HG03460 (cell line): ENCODE data around the gene DSCAM.
"Not testable (repeated sequence)": the region's sequence is repeated elsewhere in the genome, so short reads cannot be mapped to it uniquely, and the experiment has no call there.

Experiments
- ATAC-seq: cut with Tn5 transposase; IDR thresholded peaks from one replicate; pipeline ENCODE4 v1.9.1; 2021; ENCODE audit not compliant: unreplicated experiment

The DSCAM gene, protein sequence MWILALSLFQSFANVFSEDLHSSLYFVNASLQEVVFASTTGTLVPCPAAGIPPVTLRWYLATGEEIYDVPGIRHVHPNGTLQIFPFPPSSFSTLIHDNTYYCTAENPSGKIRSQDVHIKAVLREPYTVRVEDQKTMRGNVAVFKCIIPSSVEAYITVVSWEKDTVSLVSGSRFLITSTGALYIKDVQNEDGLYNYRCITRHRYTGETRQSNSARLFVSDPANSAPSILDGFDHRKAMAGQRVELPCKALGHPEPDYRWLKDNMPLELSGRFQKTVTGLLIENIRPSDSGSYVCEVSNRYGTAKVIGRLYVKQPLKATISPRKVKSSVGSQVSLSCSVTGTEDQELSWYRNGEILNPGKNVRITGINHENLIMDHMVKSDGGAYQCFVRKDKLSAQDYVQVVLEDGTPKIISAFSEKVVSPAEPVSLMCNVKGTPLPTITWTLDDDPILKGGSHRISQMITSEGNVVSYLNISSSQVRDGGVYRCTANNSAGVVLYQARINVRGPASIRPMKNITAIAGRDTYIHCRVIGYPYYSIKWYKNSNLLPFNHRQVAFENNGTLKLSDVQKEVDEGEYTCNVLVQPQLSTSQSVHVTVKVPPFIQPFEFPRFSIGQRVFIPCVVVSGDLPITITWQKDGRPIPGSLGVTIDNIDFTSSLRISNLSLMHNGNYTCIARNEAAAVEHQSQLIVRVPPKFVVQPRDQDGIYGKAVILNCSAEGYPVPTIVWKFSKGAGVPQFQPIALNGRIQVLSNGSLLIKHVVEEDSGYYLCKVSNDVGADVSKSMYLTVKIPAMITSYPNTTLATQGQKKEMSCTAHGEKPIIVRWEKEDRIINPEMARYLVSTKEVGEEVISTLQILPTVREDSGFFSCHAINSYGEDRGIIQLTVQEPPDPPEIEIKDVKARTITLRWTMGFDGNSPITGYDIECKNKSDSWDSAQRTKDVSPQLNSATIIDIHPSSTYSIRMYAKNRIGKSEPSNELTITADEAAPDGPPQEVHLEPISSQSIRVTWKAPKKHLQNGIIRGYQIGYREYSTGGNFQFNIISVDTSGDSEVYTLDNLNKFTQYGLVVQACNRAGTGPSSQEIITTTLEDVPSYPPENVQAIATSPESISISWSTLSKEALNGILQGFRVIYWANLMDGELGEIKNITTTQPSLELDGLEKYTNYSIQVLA (N-terminal part only)

DNA sequence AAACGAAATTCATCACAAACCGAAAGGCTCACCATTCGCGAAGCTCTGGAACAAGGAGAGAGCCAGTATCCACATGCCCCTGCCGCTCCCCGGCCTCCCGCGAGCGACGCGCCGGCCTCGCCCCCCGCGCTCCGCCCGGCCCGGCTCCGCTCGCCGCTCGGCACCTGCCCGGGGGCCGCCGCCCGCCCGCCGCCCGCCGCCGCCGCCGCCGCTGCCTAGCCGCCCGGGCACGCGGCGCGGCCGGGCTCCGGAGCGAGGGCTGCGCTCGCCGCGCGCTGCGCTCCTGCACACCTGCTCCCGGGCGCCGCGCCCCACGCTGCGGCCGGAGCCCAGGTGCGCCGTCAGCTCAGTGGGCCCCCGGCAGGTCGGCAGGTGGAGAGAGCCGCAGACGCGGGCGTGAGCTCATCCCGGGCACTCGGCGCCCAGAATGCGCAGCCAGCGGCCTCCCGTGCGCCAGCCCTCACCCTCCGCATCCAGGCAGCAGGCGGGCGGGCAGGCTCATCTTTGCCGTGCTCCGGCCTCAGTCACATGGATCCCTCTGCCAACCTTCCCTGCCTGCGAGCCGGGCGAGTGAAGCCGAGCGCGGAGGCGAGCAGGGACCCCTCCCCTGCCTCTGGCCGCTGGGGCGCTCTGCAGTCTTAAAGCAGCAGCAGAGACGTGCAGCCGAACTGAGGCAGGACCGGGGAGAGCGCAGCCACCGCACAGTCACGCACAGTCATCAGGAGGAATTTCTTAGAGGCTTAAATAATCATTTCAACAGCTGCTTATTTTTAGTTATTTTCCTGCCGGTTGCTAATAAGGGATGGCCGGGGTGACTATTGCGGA lies at the start of gene DSCAM:
DSCAM (minus strand) TSS at position 572 of the 825 bp plus-strand sequence; CDS start at position 75, 497 bp downstream.
- no peak for ATAC-seq

DNA sequence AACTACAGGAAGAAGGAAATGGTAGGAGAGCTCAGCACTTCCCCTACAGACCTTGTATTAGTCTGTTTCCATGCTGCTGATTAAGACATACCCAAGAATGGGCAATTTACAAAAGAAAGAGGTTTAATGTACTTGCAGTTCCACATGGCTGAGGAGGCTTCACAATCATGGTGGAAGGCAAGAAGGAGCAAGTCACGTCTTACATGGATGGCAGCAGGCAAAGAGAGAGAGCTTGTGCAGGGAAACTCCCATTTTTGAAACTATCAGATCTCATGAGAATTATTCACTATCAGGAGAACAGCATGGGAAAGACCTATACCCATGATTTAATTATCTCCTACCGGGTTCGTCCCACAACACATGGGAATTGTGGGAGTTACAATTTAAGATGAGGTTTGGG lies 48.7 kb upstream of the DSCAM start:
- not testable (repeated sequence) for ATAC-seq

DNA sequence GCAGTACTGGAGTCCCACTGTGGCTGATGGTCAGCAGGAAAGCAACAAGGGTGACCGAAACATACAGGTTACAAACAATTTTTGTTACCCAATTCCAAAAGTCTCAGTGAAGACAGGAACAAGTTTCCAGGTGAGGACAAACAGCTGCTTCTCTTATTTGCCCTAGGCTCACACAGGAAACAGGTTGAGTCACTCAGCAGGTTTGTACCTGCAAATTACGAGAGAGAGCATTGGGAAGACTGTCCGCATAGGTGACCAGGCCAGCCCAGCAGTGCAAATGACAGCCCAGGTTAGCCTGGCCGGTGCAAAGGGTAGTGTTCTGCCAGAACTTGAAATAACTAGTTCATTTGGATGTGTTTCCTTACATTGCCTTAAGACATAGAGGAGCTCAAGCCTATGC lies 40.0 kb upstream of the DSCAM start:
- ATAC-seq: no peak

DNA sequence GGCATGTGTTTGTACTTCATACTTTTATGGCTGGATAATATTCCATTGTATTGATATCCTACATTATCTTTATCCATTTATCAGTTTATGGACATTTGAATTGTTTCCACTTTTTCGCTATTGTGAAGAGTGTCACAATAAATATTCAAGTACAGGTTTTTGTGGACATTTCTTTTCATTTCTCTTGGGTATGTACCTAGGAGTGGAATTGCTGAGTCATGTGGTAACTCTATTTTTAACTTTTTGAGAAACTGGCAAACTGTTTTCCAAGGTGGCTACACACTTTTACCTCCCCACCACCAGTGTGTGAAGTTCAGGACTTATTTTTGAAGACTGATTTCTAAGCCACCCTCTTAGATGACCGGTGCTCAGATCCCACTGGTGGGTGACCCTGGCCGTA lies 39.0 kb upstream of the DSCAM start:
- ATAC-seq: no peak

DNA sequence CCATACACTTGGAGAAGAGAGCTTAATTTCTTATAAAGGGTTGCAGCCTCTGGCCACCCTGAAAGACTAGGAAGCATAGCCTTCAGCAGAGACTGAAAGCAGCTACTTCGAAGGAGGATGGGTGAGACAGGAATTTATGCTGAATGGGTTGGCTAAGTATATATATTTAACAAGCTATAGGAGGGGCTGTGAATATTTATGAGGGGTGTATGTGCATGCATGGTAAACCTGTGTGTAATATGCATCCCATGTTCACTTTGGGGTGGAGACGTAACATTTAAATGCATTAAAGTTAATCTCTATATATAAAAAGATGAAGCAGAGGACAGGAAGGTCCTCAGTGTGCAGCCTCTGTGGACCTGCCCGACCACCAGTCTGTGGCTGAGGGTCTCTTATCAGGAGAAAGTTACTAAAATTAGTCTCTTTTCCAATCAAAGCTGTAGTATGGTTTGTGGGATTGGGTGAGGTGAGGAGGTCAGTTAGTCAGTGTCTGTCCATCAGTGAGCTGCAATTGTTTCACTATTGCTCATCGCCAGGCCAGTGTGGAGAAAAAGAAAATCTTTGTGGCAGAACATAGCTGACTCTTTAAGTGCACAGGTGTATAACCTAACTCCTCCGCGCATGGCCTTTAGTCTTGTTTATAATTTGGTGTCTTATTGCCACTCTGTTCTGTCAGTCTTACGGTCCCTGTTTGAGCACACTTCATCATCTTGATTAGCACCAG lies 35.4 kb upstream of the DSCAM start:
- no peak for ATAC-seq

DNA sequence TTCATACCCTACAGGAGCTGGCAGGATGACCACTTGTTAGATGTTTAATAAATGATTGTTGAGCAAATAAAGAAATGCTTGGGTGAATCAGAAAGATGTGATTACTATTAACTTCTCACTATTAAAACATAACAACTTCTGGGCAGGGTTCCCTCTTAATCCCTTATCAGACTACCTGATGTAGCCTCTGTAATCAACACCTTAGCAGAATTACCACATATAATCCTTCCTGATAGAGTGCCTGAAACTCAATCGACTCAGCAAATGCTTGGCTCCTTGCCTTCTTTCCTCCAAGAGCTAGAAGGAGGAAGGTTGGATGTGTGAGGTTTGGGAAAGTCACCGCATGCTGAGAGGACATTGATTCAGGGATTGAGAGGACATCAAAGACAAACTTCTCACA lies 34.8 kb upstream of the DSCAM start:
- ATAC-seq: no peak

DNA sequence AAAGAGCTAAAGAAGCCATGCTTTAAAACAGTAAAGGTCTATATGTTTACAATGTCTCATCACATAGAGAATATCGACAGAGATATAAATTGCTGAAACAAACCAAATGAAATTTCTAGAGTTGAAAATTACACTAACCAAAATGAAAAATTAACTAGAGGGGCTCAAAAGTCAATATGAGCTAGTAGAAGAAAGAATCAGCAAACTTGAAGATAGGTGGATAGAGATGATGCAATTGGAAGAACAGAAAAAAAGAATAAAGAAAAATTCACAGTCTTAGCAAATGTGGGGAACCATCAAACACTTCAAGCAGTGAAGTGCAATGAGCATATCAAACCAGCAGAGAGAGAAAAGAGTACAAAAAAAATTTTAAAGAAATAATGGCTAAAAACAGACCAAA lies 24.1 kb upstream of the DSCAM start:
- no peak for ATAC-seq

DNA sequence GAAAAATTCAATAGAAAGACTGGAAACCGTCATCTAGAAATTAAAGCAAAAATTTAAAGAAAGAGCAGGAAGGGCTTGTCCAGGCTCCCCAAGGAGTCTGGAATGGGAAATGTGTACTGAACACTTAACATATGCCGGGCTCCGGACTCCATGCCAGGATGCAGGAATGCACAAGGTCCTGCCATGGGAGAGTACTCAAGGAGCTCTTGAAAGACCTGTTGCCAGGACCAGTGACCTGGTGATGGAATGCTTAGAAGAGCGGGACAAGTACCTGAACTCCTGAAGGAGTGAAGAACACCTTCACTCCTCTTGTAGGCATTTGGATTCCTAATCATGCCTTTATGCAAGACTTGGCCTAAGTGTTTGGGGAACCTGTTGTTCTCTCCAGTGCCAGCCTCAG lies 16.9 kb upstream of the DSCAM start:
- no peak for ATAC-seq

DNA sequence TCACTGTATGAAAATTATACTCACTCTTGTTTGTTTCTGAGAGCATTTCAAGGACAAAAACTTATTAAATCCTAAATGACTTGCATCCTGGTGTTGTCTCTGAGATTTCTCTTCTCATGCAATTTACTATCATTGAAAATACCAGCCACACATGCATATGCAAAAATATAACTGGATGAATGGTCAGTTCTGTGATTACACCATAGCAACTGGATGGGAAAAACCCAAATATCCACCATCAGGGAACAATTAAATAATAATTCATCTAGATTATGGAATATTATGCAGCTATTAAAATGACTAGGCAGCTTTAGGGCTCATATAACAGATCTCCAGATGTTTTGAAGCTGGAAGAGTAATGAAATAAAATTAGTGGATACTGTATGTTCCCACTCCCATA lies 11.6 kb upstream of the DSCAM start:
- no peak for ATAC-seq

DNA sequence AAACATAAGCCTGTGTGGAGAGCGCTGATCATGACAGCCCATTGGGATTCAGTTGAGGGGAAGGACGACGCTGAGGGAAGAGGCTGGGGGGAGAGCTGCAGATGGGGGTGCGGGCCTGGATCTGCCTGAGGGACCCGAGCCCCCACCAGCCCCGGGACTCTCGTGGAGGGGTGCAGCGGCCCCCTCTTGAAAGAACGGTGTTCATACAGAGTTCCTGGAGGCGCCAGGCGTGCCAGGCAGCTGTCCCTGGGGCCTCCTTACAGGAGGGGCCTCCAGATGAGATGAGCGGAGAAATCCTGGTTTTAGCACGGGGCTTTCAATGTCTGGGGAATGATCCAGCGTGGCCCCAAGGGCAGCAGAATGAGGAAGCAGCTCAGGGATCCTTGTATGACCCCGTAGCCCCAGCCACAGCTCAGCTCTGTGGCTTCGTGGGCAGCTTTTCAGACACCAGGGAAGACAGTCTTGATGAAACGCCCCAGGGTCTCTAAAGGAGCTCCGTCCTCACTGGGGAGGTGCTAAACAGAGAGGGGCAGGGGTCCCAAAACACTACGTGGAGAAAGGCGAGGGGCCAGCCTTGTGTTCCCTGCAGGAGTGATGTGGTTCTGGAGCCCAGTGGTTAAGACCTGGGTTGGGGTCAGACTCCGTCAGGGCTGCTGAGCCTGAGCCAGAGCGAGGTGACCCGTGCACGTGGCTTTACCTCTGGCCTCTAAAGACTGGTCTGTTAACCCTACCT lies 7.2 kb upstream of the DSCAM start:
- ATAC-seq: no peak

DNA sequence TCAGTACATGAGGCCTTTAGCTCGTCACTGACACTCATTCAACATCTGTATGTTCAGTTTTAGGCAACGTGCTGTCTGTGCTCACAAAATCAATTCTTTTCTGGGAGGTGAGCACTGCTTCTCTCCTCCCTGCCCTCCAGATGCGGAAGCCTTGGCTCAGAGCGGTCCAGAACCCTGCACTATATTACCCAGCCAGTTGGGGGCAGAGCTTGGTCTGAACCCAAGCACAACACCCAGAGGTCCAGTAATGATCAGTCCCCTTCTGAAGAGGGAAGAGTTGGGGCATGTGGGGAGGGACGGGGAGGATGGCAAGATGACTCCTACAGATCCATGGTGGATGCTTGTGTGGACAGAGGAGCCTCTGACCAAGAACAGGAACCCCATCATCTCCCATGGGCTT lies 5.6 kb upstream of the DSCAM start:
- no peak for ATAC-seq

DNA sequence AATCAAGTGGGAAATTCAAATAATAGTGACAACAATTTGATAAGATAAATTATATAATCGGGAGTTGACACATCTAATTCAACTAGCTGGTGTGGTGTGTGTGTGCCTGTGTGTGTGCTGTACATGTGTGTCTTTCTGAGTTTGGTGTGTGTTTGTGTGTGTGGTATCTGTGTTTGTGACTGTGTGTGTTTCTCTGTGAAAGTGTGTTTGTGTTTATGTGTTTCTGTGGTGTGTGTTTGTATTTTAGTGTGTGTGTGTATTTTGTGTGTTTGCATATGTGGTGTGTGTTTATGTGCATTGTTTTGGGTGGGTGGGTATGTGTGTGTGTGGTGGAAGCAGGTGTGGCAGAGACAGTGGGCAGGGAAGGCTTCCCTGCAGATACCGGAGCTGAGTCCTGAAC lies 4.8 kb upstream of the DSCAM start:
- ATAC-seq: no peak

DNA sequence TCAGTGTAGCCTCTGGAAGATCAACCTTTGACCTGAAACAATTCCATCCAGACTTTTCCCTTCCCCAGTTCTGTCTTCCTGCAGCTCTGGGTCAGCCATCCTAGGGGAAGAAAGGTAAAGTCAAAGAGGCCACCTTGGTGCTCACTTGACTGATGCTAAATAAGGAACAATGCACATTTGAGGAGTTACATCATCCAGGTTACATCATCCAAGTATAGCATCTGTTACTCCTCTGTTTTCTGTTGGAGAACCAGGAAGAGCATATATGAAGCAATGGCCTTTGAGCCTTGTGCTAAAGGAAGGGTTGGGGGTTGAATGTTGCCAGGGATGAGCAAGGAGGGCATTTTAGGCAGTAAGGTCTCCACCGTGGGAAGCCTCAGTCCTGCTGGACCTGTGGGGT lies 3.1 kb upstream of the DSCAM start:
- ATAC-seq: no peak

DNA sequence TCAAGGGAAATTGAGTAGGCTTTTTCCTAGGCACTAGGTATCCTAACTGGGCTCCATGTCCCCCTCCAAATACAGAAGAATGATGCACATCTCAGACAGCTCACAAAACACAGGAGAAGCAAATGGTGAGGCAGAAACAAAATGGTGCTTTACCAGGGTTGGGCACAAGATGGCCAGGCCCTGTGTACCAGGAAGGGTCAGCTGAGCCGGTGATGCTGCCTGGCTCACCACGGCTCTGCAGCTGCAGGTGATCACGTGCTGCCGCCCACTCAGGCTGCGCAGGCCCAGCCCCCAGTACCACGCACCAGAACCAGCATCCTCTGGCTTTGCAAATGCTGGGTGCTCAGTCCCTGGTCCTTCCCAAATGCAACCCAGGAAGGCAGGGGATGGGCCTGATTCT lies 993 bp upstream of the DSCAM start:
- ATAC-seq: no peak

DNA sequence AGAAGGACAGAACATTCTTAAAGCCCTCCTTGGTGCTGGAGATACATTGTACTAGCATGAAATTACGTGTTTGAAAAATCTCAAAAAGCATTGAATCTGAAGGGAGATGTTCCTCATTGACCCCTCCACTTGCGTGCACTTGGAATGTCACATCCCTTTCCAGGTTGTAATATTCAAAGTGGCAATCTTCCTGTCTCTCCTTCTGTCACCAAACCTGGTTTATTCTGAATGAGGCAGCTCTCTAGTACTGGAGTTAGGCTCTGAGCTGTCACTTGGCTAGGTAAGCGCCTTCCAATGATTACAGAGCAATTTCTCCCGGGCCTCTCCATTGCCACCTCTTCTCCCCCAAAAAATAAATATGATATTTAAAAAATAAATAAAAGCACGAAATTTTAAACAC lies 855 bp downstream of the DSCAM start:
- ATAC-seq: no peak

DNA sequence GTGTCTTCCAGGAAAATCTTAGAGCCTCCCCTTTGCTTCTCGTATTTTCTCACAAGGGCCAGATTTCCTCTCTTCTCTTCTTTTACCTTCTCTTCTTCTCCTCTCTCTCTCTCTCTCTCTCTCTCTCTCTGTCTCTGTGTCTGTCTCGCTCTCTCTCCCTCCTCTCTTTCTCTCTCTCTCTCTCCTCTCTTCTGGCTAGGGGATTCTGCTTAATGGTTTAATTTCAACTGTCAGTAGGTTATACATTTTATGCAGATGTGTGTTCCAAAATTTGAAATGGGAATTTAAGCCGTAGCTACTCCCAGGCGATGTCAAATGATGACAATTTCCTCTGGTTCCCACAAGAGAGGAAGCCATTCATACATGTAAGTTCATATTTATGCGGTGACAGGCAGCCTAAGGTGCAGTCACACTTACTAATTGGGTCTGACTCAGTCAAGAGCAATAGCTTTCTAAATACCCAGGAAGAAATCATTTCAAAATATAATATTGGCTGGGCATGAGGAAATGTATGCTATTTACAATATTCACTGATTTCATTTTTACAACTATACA lies 1.4 kb downstream of the DSCAM start:
- no peak for ATAC-seq

DNA sequence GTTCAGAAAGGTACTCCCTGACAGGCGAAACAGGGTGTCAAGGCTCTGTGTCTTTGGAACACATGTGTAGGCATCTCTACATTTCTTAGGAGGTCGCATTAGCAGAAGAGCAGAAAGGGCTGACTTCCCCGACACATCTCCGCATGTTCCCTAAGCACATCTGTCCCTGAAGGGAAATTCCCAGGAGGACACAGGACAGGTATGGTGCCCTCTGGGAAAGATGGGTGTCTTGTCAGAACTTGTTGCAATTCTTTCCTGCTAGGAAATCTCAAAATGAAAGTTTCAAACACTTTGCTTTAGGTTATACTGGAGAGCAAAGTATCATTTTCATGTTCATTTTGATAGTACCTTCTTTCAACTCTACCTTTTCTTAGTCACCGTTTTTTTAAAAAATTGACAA lies 2.0 kb downstream of the DSCAM start:
- ATAC-seq: no peak

DNA sequence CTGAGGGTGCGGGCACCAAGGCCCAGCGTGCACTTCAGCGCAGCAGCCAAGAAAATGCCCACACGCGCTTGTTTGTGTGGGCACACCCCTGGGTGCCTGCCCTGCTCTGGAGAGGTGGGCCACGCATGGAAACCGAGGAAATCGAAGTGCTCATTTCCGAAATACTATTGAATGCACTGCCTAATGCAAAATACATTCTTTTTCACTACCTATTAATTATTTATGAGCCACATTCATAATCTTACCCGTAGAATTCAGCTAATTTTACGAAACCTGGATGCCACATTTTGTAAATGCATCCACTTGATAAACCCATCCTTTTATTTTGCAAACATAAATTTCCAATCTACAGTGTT lies 4.8 kb downstream of the DSCAM start:
- ATAC-seq: no peak

DNA sequence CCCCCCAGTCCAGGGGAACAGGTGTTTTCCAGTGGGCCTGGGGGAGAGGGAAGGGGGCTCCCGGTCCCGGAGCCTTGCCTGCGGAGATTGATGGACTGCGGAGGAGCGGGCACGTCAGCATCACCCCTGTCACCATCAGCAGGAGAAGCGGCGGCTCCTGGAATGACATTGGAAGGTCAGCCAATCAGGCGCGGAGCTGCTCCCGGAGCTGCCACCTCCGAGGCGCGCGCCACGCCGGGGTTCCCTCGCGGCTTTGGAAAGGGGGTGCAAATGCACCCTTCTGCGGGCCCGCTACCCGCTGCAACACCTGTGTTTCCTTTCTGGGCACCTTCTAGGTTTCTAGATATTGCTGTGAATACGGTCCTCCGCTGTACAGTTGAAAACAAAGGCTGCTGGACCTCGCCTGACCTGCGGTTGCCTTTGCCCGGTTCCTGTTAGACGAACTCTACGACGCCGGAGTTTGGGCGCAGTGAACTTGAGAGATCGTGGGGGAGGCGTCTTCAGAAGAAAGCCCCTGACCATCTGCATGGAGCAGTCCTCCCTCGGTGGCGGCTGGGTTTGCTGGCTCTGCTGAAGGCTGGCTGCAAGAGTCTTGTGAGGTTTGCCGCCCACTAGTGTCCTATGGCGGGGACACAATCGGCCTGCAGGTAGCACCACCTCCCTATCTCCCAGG lies 5.3 kb downstream of the DSCAM start:
- no peak for ATAC-seq
